Left ventricle myocardium superior (tissue), 1 donor: ENCODE data around the gene TYR. TPM values are rescaled to one million over a fixed set of nuclear protein-coding genes. Genes with fewer than 3 reads are reported as not detected.
"Not testable (repeated sequence)": the region's sequence is repeated elsewhere in the genome, so short reads cannot be mapped to it uniquely, and the experiment has no call there.

Source experiments
- ATAC-seq: fragments of 200-7000 bp; cut with Tn5 transposase; one replicate; pipeline ENCODE4 v1.9.1; 2020; ENCODE audit warnings: mild to moderate bottlenecking, moderate library complexity
- DNase-seq: peaks from one replicate; pipeline ENCODE4 v3.0.0-alpha.2; 2020
- intact Hi-C: fragments of 100-400 bp; cut with micrococcal nuclease; formaldehyde crosslinking; loops from one replicate; pipeline ENCODE4 v1.11.0; 2022
- total RNA-seq: library from RNA; stranded (reverse); fragmentation: NEBNext Ultra II Directional; extraction: Animal tissue kit (Norgen Biotek cat#: 25700); gene quantifications from one replicate; pipeline ENCODE4 v1.2.1, GENCODE V29; 2021
- donor health status: DM: no; HTN: yes; CAD: no; lungs with severe emphysema.

The TYR gene
- total RNA-seq, 1 donor from 2014 or later = not detected

DNA sequence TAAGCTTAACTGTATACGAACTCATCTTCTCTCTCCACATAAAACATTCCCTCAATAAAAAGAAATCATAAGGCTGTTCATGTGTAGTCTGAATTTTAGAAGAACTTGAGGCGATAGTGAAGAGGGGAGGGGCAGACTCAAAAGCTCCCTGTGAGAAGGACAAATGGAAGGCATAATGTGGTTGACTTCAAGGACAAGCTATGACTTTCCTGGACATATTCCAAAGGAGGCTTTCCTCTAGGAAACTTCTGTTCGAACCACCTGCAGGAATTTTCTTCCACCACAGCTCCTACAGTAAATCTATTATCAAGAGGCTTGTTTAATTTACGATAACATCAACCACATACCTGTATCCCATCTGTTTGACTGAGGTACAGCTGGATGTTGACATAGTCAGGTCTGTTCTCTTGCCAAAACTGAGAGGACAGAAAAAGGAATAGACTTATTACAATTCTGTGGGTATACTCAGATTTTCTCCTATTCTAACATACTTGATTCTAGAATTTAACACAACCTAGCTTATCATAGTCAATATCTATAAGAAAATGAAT is 159.5 kb downstream of the TYR start:
- ATAC-seq, intact Hi-C loops, DNase-seq: not testable (repeated sequence)

DNA sequence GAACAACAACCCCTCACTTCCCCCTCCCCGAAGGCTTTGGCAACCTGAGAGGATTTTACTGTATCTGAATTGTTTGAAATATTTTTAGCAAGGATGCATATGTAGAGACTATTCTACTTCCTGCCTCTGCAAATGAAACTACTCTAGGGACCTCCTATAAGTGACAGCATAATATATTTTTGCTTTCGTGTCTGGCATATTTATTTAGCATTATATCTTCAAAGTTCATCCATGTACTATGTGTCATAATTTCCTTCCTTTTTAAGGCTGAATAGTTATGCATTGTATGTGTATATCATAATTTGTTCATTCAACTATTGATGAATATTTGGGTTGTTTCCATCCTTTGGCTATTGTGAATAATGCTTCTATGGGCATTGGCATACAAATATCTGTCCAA is 160.4 kb downstream of the TYR start:
- ATAC-seq, DNase-seq: not testable (repeated sequence)

DNA sequence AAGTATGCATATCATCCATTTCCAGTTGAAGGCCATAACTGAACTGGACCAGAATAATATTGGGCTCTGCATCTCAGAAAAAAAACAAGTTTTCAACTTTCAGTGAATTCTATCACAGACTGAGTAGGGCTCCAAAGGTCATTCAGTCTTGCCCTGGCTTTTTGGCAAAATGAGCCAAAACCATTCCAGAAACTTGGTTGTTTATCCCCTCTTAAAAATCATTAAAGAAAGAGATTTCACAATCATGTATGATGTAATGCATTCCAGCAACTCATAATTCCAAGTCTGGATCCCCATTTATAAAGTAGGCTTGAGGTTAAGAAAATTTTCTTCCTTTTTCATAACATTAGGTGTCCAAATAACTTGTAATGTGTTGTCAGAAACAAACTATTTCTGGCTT is 162.8 kb downstream of the TYR start:
- DNase-seq, intact Hi-C loops: not testable (repeated sequence)

More for the DNA sequence above, 160.4 kb downstream of the TYR start:
- intact Hi-C loops = not testable (repeated sequence)

DNA sequence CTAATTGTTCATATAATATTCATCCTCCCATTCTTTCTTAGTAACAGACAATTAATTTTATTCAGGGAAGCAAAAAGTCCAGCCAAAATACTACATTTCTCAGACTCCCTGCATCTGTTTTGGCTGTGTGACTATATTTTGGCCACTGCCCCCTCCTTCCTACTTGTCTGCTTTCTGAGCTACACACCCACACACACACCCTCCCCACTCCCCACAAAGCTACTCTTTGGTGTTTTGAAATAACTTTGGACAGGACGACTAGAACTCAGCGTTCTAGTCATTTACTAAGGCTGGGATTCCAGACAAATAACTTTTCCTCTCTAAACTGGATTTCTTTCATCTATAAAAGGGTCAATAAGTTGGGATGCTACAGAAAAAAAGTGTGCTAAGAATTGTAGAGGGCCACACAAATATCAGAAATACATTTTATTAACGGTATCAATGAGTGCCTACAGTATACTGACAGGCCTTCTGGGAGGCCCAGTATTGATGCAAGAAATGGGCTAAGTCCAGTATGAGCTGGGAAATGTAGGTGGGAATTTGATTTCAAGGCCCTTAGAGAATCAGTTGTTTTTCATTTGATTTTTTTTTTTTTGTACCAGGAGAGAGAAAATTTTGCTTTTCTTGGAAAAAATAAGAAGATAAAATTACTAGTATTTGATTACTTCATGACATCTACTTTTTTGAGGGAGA is 165.4 kb downstream of the TYR start:
- peak; percentile 96 for ATAC-seq
- DNase-seq = peak; percentile 50
- intact Hi-C loops = not testable (repeated sequence)

More for the DNA sequence above, 162.8 kb downstream of the TYR start:
- peak; percentile 77 for ATAC-seq

Other genes starting within 250 kb of the TYR start
- not detected for gene GRM5, start 111.9 kb upstream of the TYR start, total RNA-seq